WTC11 (cell line): ENCODE results near the gene RPL15.

Experiments used
- CBFB ChIP-seq: sonication (generic); formaldehyde crosslinking; IDR thresholded peaks from 2 replicates; pipeline ENCODE4 v1.8.1; 2022; ENCODE audit warnings: mild to moderate bottlenecking, low read depth, missing genetic modification reagents
- CREB1 ChIP-seq: sonication (generic); formaldehyde crosslinking; IDR thresholded peaks from 2 replicates; pipeline ENCODE4 v1.8.0; 2023; ENCODE audit warnings: mild to moderate bottlenecking, missing genetic modification reagents
- ETV6 ChIP-seq: sonication (generic); formaldehyde crosslinking; IDR thresholded peaks from 2 replicates; pipeline ENCODE4 v1.8.1; 2022; ENCODE audit warnings: mild to moderate bottlenecking, missing genetic modification reagents
- GTF2I ChIP-seq: fragments of 250-450 bp; sonication (Bioruptor Pico); conservative IDR thresholded peaks from 2 replicates; pipeline ENCODE4 v1.4.0; 2021; ENCODE audit warnings: mild to moderate bottlenecking
- MYBL2 ChIP-seq: sonication (generic); formaldehyde crosslinking; IDR thresholded peaks from 2 replicates; pipeline ENCODE4 v1.8.1; 2023; ENCODE audit warnings: mild to moderate bottlenecking, moderate library complexity, missing genetic modification reagents
- NR2C2 ChIP-seq: sonication (generic); formaldehyde crosslinking; IDR thresholded peaks from 2 replicates; pipeline ENCODE4 v1.8.0; 2022; ENCODE audit warnings: mild to moderate bottlenecking, missing genetic modification reagents
- SOX15 ChIP-seq: fragments of 250-450 bp; sonication (Bioruptor Pico); IDR thresholded peaks from 2 replicates; pipeline ENCODE4 v1.9.0; 2021; ENCODE audit warnings: mild to moderate bottlenecking
- SP1 ChIP-seq: sonication (generic); formaldehyde crosslinking; conservative IDR thresholded peaks from 2 replicates; pipeline ENCODE4 v1.8.1; 2022; ENCODE audit warnings: missing genetic modification reagents
- TF ChIP-seq, protein P1 (sequence below): fragments of 200-600 bp; IDR thresholded peaks from 2 replicates; pipeline ENCODE4 v1.8.0; 2022; ENCODE audit warnings: antibody characterized with exemption

DNA sequence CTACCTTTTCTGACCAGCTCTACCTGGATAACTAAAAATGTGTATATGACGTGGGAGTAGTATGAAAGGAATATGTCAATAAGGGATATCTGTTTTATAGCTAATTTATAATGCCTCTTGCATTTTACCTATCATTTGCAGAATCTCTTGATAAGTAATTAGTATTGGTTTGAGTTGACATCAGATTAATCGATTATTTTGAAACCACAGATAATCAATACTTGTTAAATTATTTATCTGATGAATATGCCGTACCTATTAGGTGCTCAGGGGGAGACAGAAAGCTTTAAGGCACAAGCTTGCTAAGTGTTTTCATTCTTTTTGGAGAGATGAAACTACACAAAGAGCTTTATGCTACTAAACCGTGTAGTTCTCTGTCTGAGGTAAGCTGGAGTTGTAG is 52.5 kb downstream of the RPL15 start:
- TF ChIP-seq SP1 (no peak), CREB1 (CRISPR knock-in tag) (no peak), SOX15 (CRISPR knock-in tag) (no peak), GTF2I (no peak), ETV6 (no peak), NR2C2 (CRISPR knock-in tag) (no peak), MYBL2 (CRISPR knock-in tag) (no peak), CBFB (CRISPR knock-in tag) (no peak)
- TF ChIP-seq, protein P1, sequence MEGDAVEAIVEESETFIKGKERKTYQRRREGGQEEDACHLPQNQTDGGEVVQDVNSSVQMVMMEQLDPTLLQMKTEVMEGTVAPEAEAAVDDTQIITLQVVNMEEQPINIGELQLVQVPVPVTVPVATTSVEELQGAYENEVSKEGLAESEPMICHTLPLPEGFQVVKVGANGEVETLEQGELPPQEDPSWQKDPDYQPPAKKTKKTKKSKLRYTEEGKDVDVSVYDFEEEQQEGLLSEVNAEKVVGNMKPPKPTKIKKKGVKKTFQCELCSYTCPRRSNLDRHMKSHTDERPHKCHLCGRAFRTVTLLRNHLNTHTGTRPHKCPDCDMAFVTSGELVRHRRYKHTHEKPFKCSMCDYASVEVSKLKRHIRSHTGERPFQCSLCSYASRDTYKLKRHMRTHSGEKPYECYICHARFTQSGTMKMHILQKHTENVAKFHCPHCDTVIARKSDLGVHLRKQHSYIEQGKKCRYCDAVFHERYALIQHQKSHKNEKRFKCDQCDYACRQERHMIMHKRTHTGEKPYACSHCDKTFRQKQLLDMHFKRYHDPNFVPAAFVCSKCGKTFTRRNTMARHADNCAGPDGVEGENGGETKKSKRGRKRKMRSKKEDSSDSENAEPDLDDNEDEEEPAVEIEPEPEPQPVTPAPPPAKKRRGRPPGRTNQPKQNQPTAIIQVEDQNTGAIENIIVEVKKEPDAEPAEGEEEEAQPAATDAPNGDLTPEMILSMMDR = no peak
